GM12892 (cell line): ENCODE data around the gene ERC1.

Source experiments
- POLR2A ChIP-seq: IDR thresholded peaks from 2 replicates; pipeline ENCODE4 v1.6.1; 2011; ENCODE audit warnings: low read depth, low read length, control low read depth
- POLR2AphosphoS5 ChIP-seq: IDR thresholded peaks from 2 replicates; pipeline ENCODE4 v1.6.1; 2011; ENCODE audit warnings: low read depth, low read length, control low read depth

- TF ChIP-seq POLR2AphosphoS5 (no peak), POLR2A (no peak)
These were observed 448.2 kb downstream of the ERC1 start for GRCh38 chr12:1439201-1439600.
